DND-41 (cell line): ENCODE results near the gene BCAS3.
"Not testable (repeated sequence)": the region's sequence is repeated elsewhere in the genome, so short reads cannot be mapped to it uniquely, and the experiment has no call there.

Source experiments
- ATAC-seq: fragments of 200-7000 bp; cut with Tn5 transposase; 3 replicates; pipeline ENCODE4 v1.9.1; 2021; ENCODE audit warnings: low read depth; ENCODE audit not compliant: insufficient read depth
- DNase-seq: peaks from one replicate; pipeline ENCODE4 v3.0.0-alpha.2; 2020
- H2AFZ ChIP-seq: 2 replicates; pipeline ENCODE4 v1.6.0; 2012; ENCODE audit warnings: low read depth, low read length
- H3K27ac ChIP-seq: 2 replicates; pipeline ENCODE4 v1.5.1; 2012; ENCODE audit warnings: low read length, inconsistent platforms
- H3K27me3 ChIP-seq: fragments of 200-600 bp; sonication (generic); 2 replicates; pipeline ENCODE4 v1.6.0; 2012; ENCODE audit warnings: low read length, mild to moderate bottlenecking, inconsistent platforms; ENCODE audit not compliant: insufficient read depth, poor library complexity
- H3K36me3 ChIP-seq: 2 replicates; pipeline ENCODE4 v1.5.1; 2012; ENCODE audit warnings: low read length, inconsistent platforms; ENCODE audit not compliant: insufficient read depth
- H3K4me1 ChIP-seq: 2 replicates; pipeline ENCODE4 v1.5.1; 2012; ENCODE audit warnings: mild to moderate bottlenecking, low read length; ENCODE audit not compliant: insufficient read depth
- H3K4me2 ChIP-seq: 2 replicates; pipeline ENCODE4 v1.6.0; 2012; ENCODE audit warnings: mild to moderate bottlenecking, moderate library complexity, low read length, inconsistent platforms; ENCODE audit not compliant: insufficient read depth
- H3K4me3 ChIP-seq, 2 experiments: fragments of 200-600 bp in 1 of 2; shearing (Covaris generic) in 1 of 2; 2 replicates each; pipeline ENCODE4 v1.5.1; 2012 to 2016; ENCODE audit warnings: inconsistent platforms in 2 of 2, low read length in 2 of 2, mild to moderate bottlenecking in 2 of 2, low read depth in 1 of 2, moderate library complexity in 1 of 2
- H3K79me2 ChIP-seq: 2 replicates; pipeline ENCODE4 v1.6.0; 2012; ENCODE audit warnings: low read length, inconsistent platforms; ENCODE audit not compliant: insufficient read depth
- H3K9ac ChIP-seq: 2 replicates; pipeline ENCODE4 v1.6.0; 2012; ENCODE audit warnings: low read depth, mild to moderate bottlenecking, inconsistent platforms, low read length, moderate library complexity
- H3K9me3 ChIP-seq: 2 replicates; pipeline ENCODE4 v1.5.1; 2012; ENCODE audit warnings: low read length, moderate library complexity, mild to moderate bottlenecking, inconsistent platforms; ENCODE audit not compliant: insufficient read depth, severe bottlenecking
- H4K20me1 ChIP-seq: 2 replicates; pipeline ENCODE4 v1.6.0; 2012; ENCODE audit warnings: low read length; ENCODE audit not compliant: insufficient read depth
- CTCF ChIP-seq: IDR thresholded peaks from 2 replicates; pipeline ENCODE4 v1.5.1; 2012; ENCODE audit warnings: borderline replicate concordance, low read length, moderate library complexity, mild to moderate bottlenecking; ENCODE audit not compliant: poor library complexity, severe bottlenecking; ENCODE audit errors: extremely low read depth
- EZH2 ChIP-seq: IDR thresholded peaks from 3 replicates; pipeline ENCODE4 v1.6.1; 2012; ENCODE audit warnings: borderline replicate concordance, low read depth, mild to moderate bottlenecking, moderate library complexity, low read length, inconsistent platforms; ENCODE audit not compliant: severe bottlenecking

BCAS3 gene

DNA sequence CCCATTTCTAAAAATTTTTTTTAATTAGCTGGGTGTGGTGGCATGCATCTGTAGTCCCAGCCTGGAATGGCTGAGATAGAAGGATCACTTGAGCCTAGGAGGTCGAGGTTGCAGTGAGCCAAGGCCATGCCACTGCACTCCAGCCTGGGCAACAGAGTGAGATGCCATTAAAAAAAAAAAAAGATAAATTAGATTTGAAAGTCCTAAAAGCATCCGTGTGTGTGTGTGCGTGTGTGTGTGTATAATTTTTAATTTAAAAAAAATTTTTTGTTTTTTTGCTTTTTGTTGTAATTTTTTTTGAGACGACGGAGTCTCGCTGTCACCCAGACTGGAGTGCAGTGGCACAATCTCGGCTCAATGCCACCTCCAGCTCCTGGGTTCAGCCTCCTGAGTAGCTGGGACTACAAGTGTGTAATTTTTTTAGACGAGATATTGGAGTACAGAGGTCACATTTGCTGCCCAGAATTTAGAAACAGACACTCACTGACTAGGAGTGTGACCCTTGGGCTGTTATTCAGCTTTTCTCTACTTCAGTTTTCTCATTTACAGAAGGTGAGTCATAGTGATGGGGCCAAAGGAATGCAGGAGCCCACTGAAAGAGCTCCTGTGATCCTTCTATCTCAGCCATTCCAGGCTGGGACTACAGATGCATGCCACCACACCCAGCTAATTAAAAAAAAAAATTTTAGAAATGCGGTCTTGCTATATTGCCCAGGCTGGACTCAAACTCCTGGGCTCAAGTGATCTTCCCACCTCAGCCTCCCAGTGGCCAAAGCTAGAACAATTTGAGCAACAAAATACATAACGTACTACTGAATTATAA, 749.0 kb downstream of the BCAS3 start:
- H3K4me1 ChIP-seq: no peaks in the 10 kb centered on the region
- TF ChIP-seq CTCF (no peak), EZH2 (no peak)
- no peaks in the 10 kb centered on the region for H3K9me3 ChIP-seq
- peaks cover 30% of the 10 kb centered on the region for H3K27me3 ChIP-seq
- no peak overlapping the region for H3K27ac ChIP-seq
- no peak overlapping the region for H3K4me2 ChIP-seq
- no peaks in the 10 kb centered on the region for H4K20me1 ChIP-seq
- no peaks in the 10 kb centered on the region for H3K79me2 ChIP-seq
- no peak overlapping the region for H3K4me3 ChIP-seq
- no peak for DNase-seq
- ATAC-seq: no peak
- H3K9ac ChIP-seq: no peak overlapping the region
- H3K36me3 ChIP-seq: no peaks in the 10 kb centered on the region
- H2AFZ ChIP-seq: no peak overlapping the region

DNA sequence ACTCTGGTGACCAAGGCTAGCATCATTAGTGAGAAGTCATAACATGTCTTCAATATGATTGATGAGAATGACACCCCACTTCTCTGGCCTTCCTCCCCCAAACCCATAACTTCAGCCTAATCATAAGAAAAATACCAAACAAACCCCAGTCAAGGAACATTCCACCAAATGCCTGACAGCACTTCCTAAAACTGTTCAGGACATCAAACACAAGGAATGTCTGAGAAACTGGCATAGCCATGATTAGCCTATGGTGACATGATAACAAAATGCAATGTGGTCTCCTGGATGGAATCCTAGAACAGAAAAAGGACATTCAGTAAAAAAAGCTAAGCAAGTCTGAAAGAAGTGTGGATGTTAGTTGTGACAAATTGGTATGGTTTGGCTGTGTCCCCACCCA, 749.9 kb downstream of the BCAS3 start:
- peaks cover 24% of the 10 kb centered on the region for H3K27me3 ChIP-seq
- DNase-seq (no peak), ATAC-seq (no peak)
- TF ChIP-seq CTCF (no peak), EZH2 (no peak)
- H3K4me1 ChIP-seq: no peaks in the 10 kb centered on the region
- no peaks in the 10 kb centered on the region for H3K36me3 ChIP-seq
- no peak overlapping the region for H2AFZ ChIP-seq
- no peak overlapping the region for H3K9ac ChIP-seq
- H4K20me1 ChIP-seq: no peaks in the 10 kb centered on the region
- H3K4me3 ChIP-seq: no peak overlapping the region
- H3K9me3 ChIP-seq: no peaks in the 10 kb centered on the region
- no peak overlapping the region for H3K27ac ChIP-seq
- no peaks in the 10 kb centered on the region for H3K79me2 ChIP-seq
- H3K4me2 ChIP-seq: no peak overlapping the region

GRCh38 chr17:61429274-61429673, 751.6 kb downstream of the BCAS3 start:
- ATAC-seq (no peak), DNase-seq (no peak)
- no peak for TF ChIP-seq CTCF
- H4K20me1 ChIP-seq: no peaks in the 10 kb centered on the region
- H3K9ac ChIP-seq: no peak overlapping the region
- no peaks in the 10 kb centered on the region for H3K79me2 ChIP-seq
- no peak overlapping the region for H2AFZ ChIP-seq
- no peaks in the 10 kb centered on the region for H3K36me3 ChIP-seq
- H3K4me3 ChIP-seq: no peak overlapping the region
- H3K4me1 ChIP-seq: no peaks in the 10 kb centered on the region
- H3K27me3 ChIP-seq: peaks cover 17% of the 10 kb centered on the region
- H3K9me3 ChIP-seq: no peaks in the 10 kb centered on the region
- H3K27ac ChIP-seq: no peak overlapping the region
- H3K4me2 ChIP-seq: no peak overlapping the region

DNA sequence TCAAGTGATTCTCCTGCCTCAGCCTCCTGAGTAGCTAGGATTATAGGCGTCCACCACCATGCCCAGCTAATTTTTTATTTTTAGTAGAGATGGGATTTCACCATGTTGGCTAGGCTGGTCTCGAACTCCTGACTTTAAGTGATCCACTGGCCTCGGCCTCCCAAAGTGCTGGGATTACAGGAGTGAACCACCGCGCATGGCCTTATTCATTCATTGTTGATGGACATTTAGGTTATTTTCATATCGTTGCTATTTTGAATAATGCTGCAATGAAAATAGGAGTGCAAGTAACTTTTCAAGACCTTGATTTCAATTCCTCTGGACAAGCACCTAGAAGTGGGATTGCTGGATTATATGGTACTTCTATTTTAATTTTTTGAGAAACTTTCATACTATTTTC, 752.2 kb downstream of the BCAS3 start:
- H2AFZ ChIP-seq, H3K36me3 ChIP-seq, H4K20me1 ChIP-seq, H3K4me2 ChIP-seq, H3K4me1 ChIP-seq, ATAC-seq, H3K4me3 ChIP-seq, H3K9ac ChIP-seq, H3K79me2 ChIP-seq, DNase-seq, H3K27ac ChIP-seq, H3K9me3 ChIP-seq: not testable (repeated sequence)
- H3K27me3 ChIP-seq: peaks cover 17% of the 10 kb centered on the region
